Thoracic aorta (tissue), 2 donors: ENCODE measurements around the gene ADAMTSL3. TPM values are rescaled to one million over a fixed set of nuclear protein-coding genes. Genes with fewer than 3 reads are reported as not detected.

Experiments used
- ATAC-seq: fragments of 150-250 bp; one replicate; pipeline ENCODE4 v1.8.0; 2017; ENCODE audit warnings: low read depth; ENCODE audit not compliant: insufficient number of reproducible peaks, low FRiP score
- DNase-seq: peaks from one replicate; pipeline ENCODE4 v3.0.0-alpha.2; 2020; ENCODE audit warnings: low spot score
- H3K27ac ChIP-seq, 2 donors: fragments of 200-600 bp; sonication (generic); 1 replicate in 1 of 2; 2 replicates in 1 of 2; pipeline ENCODE4 v1.5.1; 2016; ENCODE audit warnings: mild to moderate bottlenecking in 2 of 2, moderate library complexity in 2 of 2
- H3K27me3 ChIP-seq: fragments of 200-600 bp; sonication (generic); replicated peaks from 2 replicates; pipeline ENCODE4 v1.6.0; 2016; ENCODE audit warnings: mild to moderate bottlenecking; ENCODE audit not compliant: insufficient read depth
- H3K36me3 ChIP-seq: fragments of 200-600 bp; sonication (generic); one replicate; pipeline ENCODE4 v1.5.1; 2016
- H3K4me1 ChIP-seq, 2 donors: fragments of 200-600 bp; sonication (generic); 1 replicate in 1 of 2; 2 replicates in 1 of 2; pipeline versions ENCODE4 v1.5.1 to v1.6.0; 2016; ENCODE audit warnings: low read depth in 2 of 2, mild to moderate bottlenecking in 1 of 2; ENCODE audit not compliant: control insufficient read depth in 1 of 2
- H3K4me3 ChIP-seq: fragments of 200-600 bp; sonication (generic); 2 replicates; pipeline ENCODE4 v1.5.1; 2016; ENCODE audit warnings: mild to moderate bottlenecking
- H3K9me3 ChIP-seq: fragments of 200-600 bp; sonication (generic); 2 replicates; pipeline ENCODE4 v1.5.1; 2016
- CTCF ChIP-seq: fragments of 200-600 bp; sonication (generic); IDR thresholded peaks from one replicate; pipeline ENCODE4 v1.5.1; 2019; ENCODE audit warnings: antibody characterized with exemption
- total RNA-seq, 2 donors: library from RNA; depleted of rRNA; stranded (reverse); fragments of >200 nt; gene quantifications; one replicate each; pipeline versions ENCODE4 v1.1.0 to v1.2.3, GENCODE V29; 2016

The ADAMTSL3 gene
- total RNA-seq, 2 donors from 2014 or later, result 41.4 to 45.4 TPM

- H3K27ac ChIP-seq, result peak overlapping the region in 1 of 2 donors; percentile 36
- no peak for TF ChIP-seq CTCF
- no peak overlapping the region for H3K4me3 ChIP-seq
- no peaks in the 10 kb centered on the region for H3K36me3 ChIP-seq
- no peaks in the 10 kb centered on the region for H3K9me3 ChIP-seq
- no peak for DNase-seq
- H3K27me3 ChIP-seq, result no peaks in the 10 kb centered on the region
- H3K4me1 ChIP-seq, result peaks cover 31 to 92% of the 10 kb centered on the region in 2 donors
- ATAC-seq, result no peak
These were observed 56.5 kb downstream of the ADAMTSL3 start for GRCh38 chr15:83710452-83710851.

- Histone ChIP-seq H3K36me3 (no peaks in the 10 kb centered on the region), H3K27ac (peak overlapping the region in 1 of 2 donors; percentile 51), H3K9me3 (no peaks in the 10 kb centered on the region), H3K4me1 (peaks cover 28 to 94% of the 10 kb centered on the region in 2 donors), H3K4me3 (peak overlapping the region; percentile 22), H3K27me3 (no peaks in the 10 kb centered on the region)
- DNase-seq (no peak), ATAC-seq (peak; percentile 11)
- no peak for TF ChIP-seq CTCF
These were observed 57.3 kb downstream of the ADAMTSL3 start for GRCh38 chr15:83711236-83711635.

GRCh38 chr15:83713242-83713641 is 59.3 kb downstream of the ADAMTSL3 start:
- Histone ChIP-seq H3K4me3 (no peak overlapping the region), H3K4me1 (peaks cover 24 to 79% of the 10 kb centered on the region in 2 donors), H3K36me3 (no peaks in the 10 kb centered on the region), H3K27ac (no peak overlapping the region), H3K27me3 (no peaks in the 10 kb centered on the region), H3K9me3 (no peaks in the 10 kb centered on the region)
- ATAC-seq, result no peak
- TF ChIP-seq CTCF, result no peak
- no peak for DNase-seq

- H3K9me3 ChIP-seq, result no peaks in the 10 kb centered on the region
- peaks cover 23 to 70% of the 10 kb centered on the region in 2 donors for H3K4me1 ChIP-seq
- H3K4me3 ChIP-seq, result no peak overlapping the region
- H3K36me3 ChIP-seq, result no peaks in the 10 kb centered on the region
- peak overlapping the region in 1 of 2 donors; percentile 46 for H3K27ac ChIP-seq
- ATAC-seq (no peak), DNase-seq (no peak)
- no peak for TF ChIP-seq CTCF
- H3K27me3 ChIP-seq, result no peaks in the 10 kb centered on the region
These were observed 61.2 kb downstream of the ADAMTSL3 start for GRCh38 chr15:83714939-83715628.

- H3K27ac ChIP-seq, result peak overlapping the region; percentile 23 to 27
- H3K4me1 ChIP-seq, result peaks cover 16 to 71% of the 10 kb centered on the region in 2 donors
- no peak for TF ChIP-seq CTCF
These were observed 62.7 kb downstream of the ADAMTSL3 start for GRCh38 chr15:83716605-83717004.

More at GRCh38 chr15:83716605-83717004, 62.7 kb downstream of the ADAMTSL3 start:
- Histone ChIP-seq H3K4me3 (no peak overlapping the region), H3K27me3 (no peaks in the 10 kb centered on the region), H3K36me3 (no peaks in the 10 kb centered on the region), H3K9me3 (no peaks in the 10 kb centered on the region)
- ATAC-seq (no peak), DNase-seq (no peak)
